ENCODE measurements around the gene TUBB3.

- TF ChIP-seq EZH2 (IDR thresholded peaks at IDR 0.05) (no peak), POLR2AphosphoS5 (IDR thresholded peaks at IDR 0.05; ENCODE audit: borderline replicate concordance, low read depth, low read length) (no peak)
These were observed 42.5 kb downstream of the TUBB3 start for GRCh38 chr16:89965447-89966225.

All from SK-N-MC (cell line).